Brain pericyte (primary cell): ENCODE measurements around the gene UBE2E1.
"Not testable (repeated sequence)": the region's sequence is repeated elsewhere in the genome, so short reads cannot be mapped to it uniquely, and the experiment has no call there.

Source experiments
- DNase-seq: peaks from one replicate; pipeline ENCODE4 v3.0.0-alpha.2; 2012; ENCODE audit warnings: low read depth, low spot score

The UBE2E1 gene

GRCh38 chr3:23879485-23879884 lies 73.7 kb downstream of the UBE2E1 start:
- DNase-seq = no peak

GRCh38 chr3:23880703-23881339 lies 75.1 kb downstream of the UBE2E1 start:
- DNase-seq = no peak

GRCh38 chr3:23881993-23882392 lies 76.2 kb downstream of the UBE2E1 start:
- DNase-seq = not testable (repeated sequence)

GRCh38 chr3:23882487-23882918 lies 76.7 kb downstream of the UBE2E1 start:
- no peak for DNase-seq

GRCh38 chr3:23884481-23884880 lies 78.7 kb downstream of the UBE2E1 start:
- no peak for DNase-seq

- DNase-seq = no peak
Measured at GRCh38 chr3:23885210-23885609, 79.5 kb downstream of the UBE2E1 start.

- no peak for DNase-seq
Measured at GRCh38 chr3:23886311-23886710, 80.6 kb downstream of the UBE2E1 start.

- DNase-seq = no peak
Measured at GRCh38 chr3:23888617-23889228, 83.0 kb downstream of the UBE2E1 start.

GRCh38 chr3:23889386-23889785 lies 83.6 kb downstream of the UBE2E1 start:
- DNase-seq = no peak

GRCh38 chr3:23889950-23890349 lies 84.2 kb downstream of the UBE2E1 start:
- DNase-seq = no peak

- no peak for DNase-seq
Measured at GRCh38 chr3:23894254-23895061, 88.7 kb downstream of the UBE2E1 start.

- no peak for DNase-seq
Measured at GRCh38 chr3:23895181-23895580, 89.4 kb downstream of the UBE2E1 start.

- no peak for DNase-seq
Measured at GRCh38 chr3:23900744-23901143, 95.0 kb downstream of the UBE2E1 start.

- no peak for DNase-seq
Measured at GRCh38 chr3:23904545-23904944, 98.8 kb downstream of the UBE2E1 start.

GRCh38 chr3:23909341-23909740 lies 103.6 kb downstream of the UBE2E1 start:
- no peak for DNase-seq

- DNase-seq = no peak
Measured at GRCh38 chr3:23911397-23911796, 105.6 kb downstream of the UBE2E1 start.

- DNase-seq = not testable (repeated sequence)
Measured at GRCh38 chr3:23912335-23912734, 106.6 kb downstream of the UBE2E1 start.

- no peak for DNase-seq
Measured at GRCh38 chr3:23913182-23913581, 107.4 kb downstream of the UBE2E1 start.

GRCh38 chr3:23913873-23914743 lies 108.4 kb downstream of the UBE2E1 start:
- DNase-seq = no peak

- peak; percentile 26 for DNase-seq
Measured at GRCh38 chr3:23915537-23916108, 109.9 kb downstream of the UBE2E1 start.

- no peak for DNase-seq
Measured at GRCh38 chr3:23916152-23916885, 110.6 kb downstream of the UBE2E1 start.
